CD4-positive, alpha-beta T cell treated with Interleukin-1 beta for 1 hour (primary cell): Measurements from ENCODE around the gene NOP53.
"Not testable (repeated sequence)": the region's sequence is repeated elsewhere in the genome, so short reads cannot be mapped to it uniquely, and the experiment has no call there.

Experiments
- DNase-seq, 2 donors: peaks; one replicate each; pipeline ENCODE4 v3.0.0-alpha.2; 2020 to 2022

NOP53 gene

GRCh38 chr19:47745010-47745901 lies at the start of gene NOP53:
Gene NOP53, plus strand, starts transcription at chr19:47745546. Its CDS starts 14 bp downstream, at chr19:47745560.
- peak; percentile 96 to 97 for DNase-seq

DNA sequence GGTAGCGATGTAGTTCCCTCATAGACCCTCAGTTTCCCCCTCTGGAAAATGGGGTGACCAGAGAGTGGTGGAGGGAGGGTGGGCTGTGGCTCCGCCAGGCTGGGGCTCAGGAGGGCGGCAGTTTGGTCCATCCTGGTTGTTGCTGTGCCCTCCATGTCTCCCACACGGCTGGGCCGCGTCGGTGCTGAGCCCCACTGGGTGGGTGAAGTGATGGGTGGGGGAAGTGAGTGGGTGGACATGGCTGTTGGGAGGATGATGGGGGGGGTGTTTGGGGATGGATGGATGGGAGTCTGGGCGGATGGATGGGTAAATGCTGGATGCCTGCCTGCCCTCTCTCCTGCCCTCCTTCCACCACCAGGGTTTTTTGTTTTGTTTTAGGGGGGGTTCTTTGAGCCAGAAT lies 48.7 kb upstream of the NOP53 start:
- DNase-seq = no peak

- DNase-seq = peak; percentile 57 to 62
Measured at GRCh38 chr19:47697863-47698609, 47.3 kb upstream of the NOP53 start.

GRCh38 chr19:47698631-47699359 lies 46.6 kb upstream of the NOP53 start:
- DNase-seq = no peak

DNA sequence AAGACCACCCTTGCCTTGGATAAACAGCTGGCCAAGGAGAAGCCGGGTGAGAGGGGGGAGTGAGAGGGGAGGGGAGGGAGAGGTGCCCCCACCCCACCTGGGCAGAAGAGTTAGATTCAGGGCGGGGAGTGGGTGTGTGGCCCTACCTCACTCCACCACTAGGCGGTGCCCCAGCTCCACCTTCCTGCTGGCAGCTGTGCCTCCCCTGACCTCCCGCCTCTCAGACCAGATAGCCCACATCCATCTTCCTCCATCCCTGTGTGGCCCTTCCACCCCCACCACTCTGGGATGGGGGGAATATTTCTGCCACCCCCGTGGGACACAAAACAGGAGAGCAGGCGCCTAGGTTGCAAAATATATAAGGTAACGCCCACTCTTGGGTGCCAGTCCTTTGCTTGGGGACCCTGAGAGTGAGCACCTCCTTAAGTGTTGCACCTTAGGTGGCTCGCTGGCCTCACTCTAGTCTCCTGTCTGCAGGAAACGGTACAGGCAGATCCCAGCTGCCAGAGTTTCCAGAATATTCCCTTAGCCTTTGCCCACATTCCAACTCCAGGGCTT lies 45.9 kb upstream of the NOP53 start:
- peak; percentile 36 to 40 for DNase-seq

DNA sequence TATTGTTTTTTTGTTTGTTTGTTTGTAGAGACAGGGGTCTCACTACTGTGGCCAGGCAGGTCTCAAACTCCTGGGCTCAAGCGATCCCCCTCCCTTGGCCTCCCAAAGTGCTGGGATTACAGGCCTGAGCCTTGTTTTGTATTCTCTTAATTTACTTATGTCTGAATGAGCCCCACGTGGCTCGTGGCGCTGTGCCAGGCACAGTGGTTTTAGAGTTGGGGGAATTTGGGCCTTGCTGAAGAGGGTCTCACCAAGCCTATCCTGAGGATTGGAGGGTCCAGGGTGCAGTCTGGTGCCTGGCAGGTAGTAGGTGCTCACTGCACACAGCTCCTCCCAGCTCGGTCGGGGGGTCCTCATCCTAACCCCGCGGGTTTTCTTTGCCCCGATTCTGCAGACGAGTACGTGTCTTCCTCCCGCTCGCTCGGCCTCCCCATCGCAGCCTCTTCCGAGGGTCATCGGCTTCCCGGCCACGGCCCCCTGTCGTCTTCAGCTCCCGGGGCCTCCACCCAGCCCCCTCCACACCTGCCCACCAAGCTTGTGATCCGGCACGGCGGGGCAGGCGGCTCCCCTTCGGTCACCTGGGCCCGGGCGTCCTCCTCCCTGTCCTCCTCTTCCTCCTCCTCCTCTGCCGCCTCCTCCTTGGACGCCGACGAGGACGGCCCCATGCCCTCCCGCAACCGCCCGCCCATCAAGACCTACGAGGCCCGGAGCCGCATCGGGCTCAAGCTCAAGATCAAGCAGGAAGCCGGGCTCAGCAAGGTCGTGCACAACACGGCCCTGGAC lies 44.2 kb upstream of the NOP53 start:
- DNase-seq = no peak

GRCh38 chr19:47701717-47702552 lies 43.4 kb upstream of the NOP53 start:
- DNase-seq = no peak

GRCh38 chr19:47702671-47703070 lies 42.7 kb upstream of the NOP53 start:
- no peak for DNase-seq

DNA sequence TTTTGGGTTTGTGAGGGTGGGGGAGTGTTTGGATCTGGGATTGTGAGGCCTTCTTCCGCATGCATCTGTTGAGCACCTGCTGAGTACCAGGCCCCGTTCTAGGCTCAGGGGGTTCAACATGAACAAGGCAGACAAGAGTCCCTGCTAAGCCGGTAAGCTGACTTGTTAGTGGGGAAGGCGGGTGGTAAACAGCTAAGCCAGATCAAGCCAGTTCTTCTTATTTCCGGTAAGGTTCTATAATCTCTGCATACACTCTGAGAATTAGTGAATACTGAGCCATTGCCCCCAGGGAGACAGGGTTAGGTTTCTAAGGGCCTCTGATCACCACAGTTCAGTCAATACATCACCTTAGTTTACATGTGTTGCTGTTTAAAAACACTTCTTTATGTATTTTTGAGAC lies 42.0 kb upstream of the NOP53 start:
- DNase-seq = no peak

GRCh38 chr19:47704024-47704423 lies 41.3 kb upstream of the NOP53 start:
- no peak for DNase-seq

- no peak for DNase-seq
Measured at GRCh38 chr19:47704656-47705055, 40.7 kb upstream of the NOP53 start.

DNA sequence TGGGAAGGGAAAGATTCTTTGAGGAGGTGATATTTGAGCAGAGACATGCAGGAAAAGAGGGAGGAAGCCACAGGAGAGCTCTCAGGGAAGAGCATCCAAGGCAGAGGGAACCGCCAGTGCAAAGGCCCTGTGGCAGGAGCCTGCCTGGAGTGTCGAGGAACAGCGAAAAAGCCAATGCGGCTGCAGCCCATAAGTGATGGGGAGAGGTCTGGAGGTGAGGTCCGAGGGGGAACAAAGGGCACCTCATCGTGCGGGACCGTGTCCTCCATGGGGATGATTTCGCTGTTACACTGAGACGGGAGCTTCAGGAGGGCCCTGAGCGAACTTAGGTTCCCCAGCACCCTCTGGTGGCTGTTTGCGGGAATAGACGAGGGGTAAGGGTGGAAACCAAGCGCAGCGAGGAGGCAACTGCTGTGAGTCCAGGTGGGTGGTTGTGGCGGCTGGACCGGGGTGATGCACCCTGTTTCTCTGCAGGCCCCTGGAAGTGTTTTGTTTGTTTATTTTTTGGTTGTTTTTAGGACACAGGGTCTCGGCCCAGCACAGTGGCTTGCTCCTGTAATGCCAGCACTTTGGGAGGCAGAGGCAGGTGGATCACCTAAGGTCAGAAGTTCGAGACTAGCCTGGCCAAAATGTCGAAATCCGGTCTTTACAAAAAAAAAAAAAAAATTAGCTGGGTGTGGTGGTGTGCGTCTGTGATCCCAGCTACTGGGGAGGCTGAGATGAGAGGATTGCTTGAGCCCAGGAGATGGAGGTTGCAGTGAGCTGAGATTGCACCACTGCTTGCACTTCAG lies 38.0 kb upstream of the NOP53 start:
- peak; percentile 69 to 73 for DNase-seq

GRCh38 chr19:47711652-47712242 lies 33.6 kb upstream of the NOP53 start:
- no peak for DNase-seq

- peak; percentile 14 to 29 for DNase-seq
Measured at GRCh38 chr19:47713046-47714021, 32.0 kb upstream of the NOP53 start, which contains the start of gene EHD2. Gene EHD2, plus strand, starts transcription at chr19:47713422. Its CDS starts 3,191 bp downstream, at chr19:47716613.

- no peak for DNase-seq
Measured at GRCh38 chr19:47714339-47714738, 31.0 kb upstream of the NOP53 start.

DNA sequence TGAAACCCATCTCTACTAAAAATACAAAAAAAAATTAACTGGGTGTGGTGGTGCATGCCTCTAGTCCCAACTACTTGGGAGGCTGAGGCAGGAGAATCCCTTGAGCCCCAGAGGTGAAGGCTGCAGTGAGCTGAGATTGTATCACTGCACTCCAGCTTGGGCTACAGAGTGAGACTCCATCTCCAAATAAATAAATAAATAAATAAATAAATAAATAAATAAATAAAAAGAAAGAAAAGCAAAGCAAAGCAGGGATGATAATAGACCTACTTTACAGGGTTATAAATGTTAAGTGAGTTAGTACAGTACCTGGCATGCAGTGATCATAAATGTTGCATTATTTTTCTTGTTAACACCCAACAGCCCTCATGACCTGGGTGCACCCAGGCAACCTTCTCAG lies 30.5 kb upstream of the NOP53 start:
- not testable (repeated sequence) for DNase-seq

DNA sequence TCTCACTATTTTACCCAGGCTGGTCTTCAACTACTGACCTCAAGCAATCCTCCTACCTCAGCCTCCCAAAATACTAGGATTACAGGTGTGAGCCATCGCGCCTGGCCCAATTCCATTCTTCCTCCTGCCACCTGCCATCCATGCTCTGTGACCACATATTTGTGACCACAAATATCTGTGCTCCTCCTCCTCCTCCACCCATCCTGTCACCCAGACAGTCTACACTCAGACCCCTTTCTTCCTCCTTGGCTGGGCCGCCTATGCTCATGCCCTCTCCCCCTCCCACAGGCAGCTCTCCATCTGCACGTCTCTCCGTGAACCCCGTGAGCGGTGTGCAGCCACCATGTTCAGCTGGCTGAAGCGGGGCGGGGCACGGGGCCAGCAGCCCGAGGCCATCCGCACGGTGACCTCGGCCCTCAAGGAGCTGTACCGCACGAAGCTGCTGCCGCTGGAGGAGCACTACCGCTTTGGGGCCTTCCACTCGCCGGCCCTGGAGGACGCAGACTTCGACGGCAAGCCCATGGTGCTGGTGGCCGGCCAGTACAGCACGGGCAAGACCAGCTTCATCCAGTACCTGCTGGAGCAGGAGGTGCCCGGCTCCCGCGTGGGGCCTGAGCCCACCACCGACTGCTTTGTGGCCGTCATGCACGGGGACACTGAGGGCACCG lies 28.9 kb upstream of the NOP53 start:
- no peak for DNase-seq
